GM18505 (cell line): ENCODE results near the gene MCOLN1.
A peak's percentile ranks its signal among the peaks of the same experiment; 100 is the strongest.

Experiments
- ATAC-seq: cut with Tn5 transposase; IDR thresholded peaks from one replicate; pipeline ENCODE4 v1.9.1; 2021; ENCODE audit not compliant: unreplicated experiment
- POLR2A ChIP-seq: IDR thresholded peaks from 4 replicates; pipeline ENCODE4 v1.6.1; 2011; ENCODE audit warnings: borderline replicate concordance; ENCODE audit not compliant: insufficient read depth, insufficient read length; ENCODE audit errors: extremely low read depth

Gene MCOLN1

DNA sequence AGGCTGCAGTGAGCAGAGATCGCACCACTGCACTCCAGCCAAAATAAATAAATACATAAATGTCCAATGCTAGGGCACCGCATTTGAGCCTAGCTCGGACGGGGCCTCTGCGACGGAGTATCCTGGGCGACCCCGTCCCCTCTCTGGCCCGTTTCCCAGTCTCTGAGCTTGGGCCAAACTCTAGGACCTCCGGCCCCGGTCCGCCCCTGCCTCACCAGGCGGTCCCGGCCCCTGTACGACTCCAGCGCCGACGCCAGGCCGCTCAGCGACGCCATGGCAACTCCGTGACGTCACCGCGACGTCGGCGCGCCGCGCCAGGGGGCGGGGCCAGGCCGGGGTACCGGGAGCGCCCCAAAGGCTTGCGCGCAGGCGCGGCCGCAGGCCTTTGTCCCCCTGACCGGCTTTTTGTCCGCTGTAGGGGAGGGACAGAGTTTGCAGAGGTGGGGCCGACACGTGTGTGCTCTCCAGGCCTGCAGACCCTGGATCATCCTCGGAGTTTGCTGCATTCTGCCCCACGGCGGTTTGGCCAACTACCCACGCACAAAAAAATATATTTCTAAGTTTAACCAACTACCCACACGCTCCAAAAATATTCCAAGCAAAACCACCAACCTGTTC is 33.6 kb upstream of the MCOLN1 start, which contains the start of gene PEX11G:
Gene PEX11G, minus strand, starts transcription at position 300 of the 618 bp plus-strand sequence. Its CDS starts 25 bp downstream, at position 275.
- ATAC-seq = peak; percentile 74
- peak; percentile 70 for TF ChIP-seq POLR2A

DNA sequence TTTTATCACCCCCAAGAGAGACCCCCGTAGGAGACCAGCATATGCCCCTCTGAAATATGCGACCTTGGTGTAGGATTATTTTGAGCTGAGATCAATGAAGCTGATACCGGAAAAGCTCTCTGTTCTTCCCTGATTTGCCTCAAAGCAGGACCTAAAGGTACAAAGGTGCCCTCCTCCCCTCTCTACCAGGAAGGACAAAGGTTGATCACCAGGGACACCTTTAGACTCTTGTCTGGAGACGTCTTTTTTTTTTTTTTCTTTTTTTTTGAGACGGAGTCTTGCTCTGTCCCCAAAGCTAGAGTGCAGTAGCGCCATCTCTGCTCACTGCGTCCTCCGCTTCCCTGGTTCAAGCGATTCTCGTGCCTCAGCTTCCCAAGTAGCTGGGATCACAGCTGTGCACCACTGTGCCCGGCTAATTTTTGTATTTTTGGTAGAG is 32.8 kb upstream of the MCOLN1 start:
- ATAC-seq = no peak
- TF ChIP-seq POLR2A = no peak

DNA sequence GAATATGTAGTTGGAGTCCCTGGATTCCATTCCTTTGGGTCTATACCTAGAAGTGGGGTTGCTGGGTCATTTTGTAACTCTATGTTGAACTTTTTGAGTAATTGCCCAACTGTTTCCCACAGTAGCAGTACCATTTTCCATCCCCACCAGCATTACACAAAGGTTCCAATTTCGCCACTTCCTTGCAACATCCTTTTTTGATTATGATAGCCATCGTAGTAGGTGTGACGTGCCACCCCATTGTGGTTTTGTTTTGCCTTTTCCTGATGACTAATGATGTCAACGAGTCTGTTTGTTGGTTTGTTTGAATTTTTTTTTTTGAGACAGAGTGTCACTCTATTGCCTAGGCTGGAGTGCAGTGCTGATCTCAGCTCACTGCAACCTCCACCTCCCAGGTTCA is 30.3 kb upstream of the MCOLN1 start:
- no peak for ATAC-seq
- TF ChIP-seq POLR2A = no peak

- no peak for TF ChIP-seq POLR2A
- ATAC-seq = no peak
Measured at GRCh38 chr19:7492558-7492957, 29.9 kb upstream of the MCOLN1 start.

GRCh38 chr19:7494416-7495098 is 27.9 kb upstream of the MCOLN1 start:
- ATAC-seq = no peak
- TF ChIP-seq POLR2A = no peak

- ATAC-seq = no peak
- TF ChIP-seq POLR2A = no peak
Measured at GRCh38 chr19:7497292-7497691, 25.1 kb upstream of the MCOLN1 start.

GRCh38 chr19:7500811-7501450 is 21.5 kb upstream of the MCOLN1 start:
- no peak for TF ChIP-seq POLR2A
- ATAC-seq = no peak

- TF ChIP-seq POLR2A = no peak
- ATAC-seq = no peak
Measured at GRCh38 chr19:7502552-7502951, 19.9 kb upstream of the MCOLN1 start.

DNA sequence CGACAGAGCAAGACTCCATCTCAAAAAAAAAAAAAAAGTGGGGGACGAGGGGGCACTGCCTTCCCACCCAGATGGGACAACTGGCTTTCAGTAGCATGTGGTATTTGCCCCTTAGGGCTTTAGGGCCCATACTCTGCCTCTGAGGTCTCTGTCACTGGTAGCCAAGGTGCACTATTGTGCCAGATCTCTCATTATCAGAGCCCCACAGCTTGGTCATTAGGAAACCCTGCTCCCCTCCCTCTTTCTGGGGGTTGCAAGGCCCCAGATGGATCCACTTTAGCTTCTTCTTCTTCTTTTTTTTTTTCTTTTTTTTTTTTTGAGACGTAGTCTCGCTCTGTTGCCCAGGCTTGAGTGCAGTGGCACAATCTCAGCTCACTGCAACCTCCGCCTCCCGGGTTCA is 17.7 kb upstream of the MCOLN1 start:
- no peak for ATAC-seq

DNA sequence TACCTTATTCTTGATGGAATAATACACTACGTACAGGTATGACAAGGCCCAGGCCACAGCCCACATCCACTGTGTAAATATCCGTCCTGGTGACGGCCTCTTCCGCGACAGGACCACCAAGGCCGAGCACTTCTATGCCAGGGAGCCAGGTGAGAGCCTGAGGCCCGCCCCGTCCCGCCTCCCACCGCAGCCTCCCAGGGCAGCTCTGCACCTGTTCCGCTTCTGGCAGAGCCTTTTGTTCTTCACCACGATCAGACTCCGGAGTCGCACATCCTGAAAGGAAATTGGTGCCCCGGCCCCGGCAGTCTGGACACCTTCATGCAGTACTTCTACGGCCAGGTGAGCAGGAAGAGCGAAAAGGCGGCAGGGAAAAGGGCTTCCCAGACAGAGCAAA is 17.1 kb upstream of the MCOLN1 start:
- no peak for TF ChIP-seq POLR2A
- no peak for ATAC-seq

More for the DNA sequence above, 17.7 kb upstream of the MCOLN1 start:
- TF ChIP-seq POLR2A = no peak

GRCh38 chr19:7505682-7506384 is 16.6 kb upstream of the MCOLN1 start:
- TF ChIP-seq POLR2A = no peak
- no peak for ATAC-seq

- no peak for ATAC-seq
- TF ChIP-seq POLR2A = no peak
Measured at GRCh38 chr19:7506385-7507328, 15.8 kb upstream of the MCOLN1 start.

GRCh38 chr19:7507884-7508283 is 14.5 kb upstream of the MCOLN1 start:
- TF ChIP-seq POLR2A = no peak
- ATAC-seq = no peak

GRCh38 chr19:7509625-7510024 is 12.8 kb upstream of the MCOLN1 start:
- no peak for TF ChIP-seq POLR2A
- ATAC-seq = no peak
